HG02571 (cell line): Measurements from ENCODE around the gene RWDD4.
"Not testable (repeated sequence)": the region's sequence is repeated elsewhere in the genome, so short reads cannot be mapped to it uniquely, and the experiment has no call there.

Experiments
- ATAC-seq: cut with Tn5 transposase; IDR thresholded peaks from one replicate; pipeline ENCODE4 v1.9.1; 2021; ENCODE audit warnings: mild to moderate bottlenecking, moderate library complexity; ENCODE audit not compliant: unreplicated experiment

RWDD4 gene

DNA sequence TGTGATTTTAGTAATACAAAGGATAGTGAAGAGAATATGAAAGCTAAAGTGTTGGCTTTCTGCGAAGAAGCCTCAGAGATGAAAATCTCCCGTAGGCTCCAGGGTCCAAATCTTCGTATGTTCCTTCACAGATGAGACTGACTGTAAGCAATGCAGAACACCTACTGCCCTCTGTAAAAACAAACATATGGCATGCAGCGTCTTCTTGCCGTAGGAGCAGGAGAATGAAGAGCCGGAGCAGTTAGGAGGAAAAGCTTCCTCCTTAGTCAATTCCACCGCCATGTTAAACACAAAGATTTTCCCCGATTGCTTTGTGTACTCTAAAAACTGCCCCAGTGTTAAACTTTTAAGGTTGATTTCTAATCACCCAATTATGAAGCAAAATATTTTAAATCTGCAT, 22.5 kb downstream of the RWDD4 start:
- no peak for ATAC-seq

DNA sequence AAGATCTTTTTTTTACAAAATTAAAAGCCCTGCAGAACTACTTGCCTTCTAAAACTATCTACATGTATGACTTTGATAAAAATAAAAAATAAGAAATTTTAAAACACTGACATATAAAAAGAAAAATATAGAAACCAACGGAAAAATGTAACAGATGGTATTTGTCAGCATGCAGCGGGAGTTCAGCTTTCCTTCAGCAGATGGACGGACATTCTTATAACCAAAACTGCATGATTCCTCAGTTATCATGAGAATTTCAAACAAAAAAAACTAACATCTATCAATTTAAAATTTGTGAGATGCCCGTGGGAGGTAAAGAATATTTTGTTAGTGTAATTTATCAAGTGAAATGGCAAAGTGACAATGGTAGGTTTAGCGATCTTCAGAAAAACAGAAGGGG, 23.2 kb downstream of the RWDD4 start:
- ATAC-seq, result no peak

- ATAC-seq, result no peak
Measured at GRCh38 chr4:183635321-183635720, 23.7 kb downstream of the RWDD4 start.

- ATAC-seq, result no peak
Measured at GRCh38 chr4:183633476-183634400, 25.2 kb downstream of the RWDD4 start.

DNA sequence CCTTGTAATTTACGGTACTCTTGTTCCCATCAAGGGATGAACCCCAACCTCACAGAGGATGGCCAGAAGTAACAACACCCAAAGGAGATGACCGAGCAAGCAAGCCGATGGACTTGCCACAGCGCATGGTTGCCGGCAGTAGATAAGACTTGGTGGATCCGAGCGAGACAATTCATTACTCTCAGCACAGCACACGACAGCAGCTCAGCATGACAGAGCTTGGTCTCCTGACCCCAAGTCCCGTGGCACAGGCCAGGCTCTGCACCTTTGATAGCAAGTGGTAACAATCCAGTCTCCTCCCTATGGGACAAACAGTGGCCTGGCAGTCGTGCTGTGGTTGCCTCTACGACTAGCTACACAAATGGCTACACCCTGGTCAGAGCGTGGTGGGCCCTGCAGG, 26.3 kb downstream of the RWDD4 start:
- ATAC-seq, result no peak

DNA sequence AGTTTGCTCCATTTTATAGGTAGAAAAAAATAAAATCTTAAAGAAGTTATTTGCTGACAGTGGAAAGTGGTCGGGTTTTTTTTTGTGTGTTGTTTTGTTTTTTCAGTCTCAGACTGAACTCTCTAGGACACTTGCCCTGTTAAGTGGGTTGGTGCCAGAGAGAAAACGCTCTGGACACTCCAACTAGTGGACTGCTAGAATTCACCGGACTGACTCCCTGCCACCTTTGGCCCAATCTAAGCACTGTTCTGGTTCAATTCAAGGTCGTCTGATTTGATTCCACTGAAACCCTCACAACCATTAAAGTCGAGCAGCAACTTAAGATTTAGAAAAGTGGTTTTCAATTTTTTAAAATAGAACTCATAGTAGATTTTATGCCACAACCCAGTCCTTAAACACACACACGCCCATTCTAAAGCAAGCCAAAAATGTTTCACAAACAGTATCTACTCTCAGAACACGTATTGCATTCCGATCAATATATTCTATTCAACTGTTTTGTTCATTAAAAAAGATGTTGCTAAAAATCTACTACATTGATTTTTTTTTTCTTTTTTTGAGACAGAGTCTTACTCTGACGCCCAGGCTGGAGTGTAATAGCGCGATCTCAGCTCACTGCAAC, 27.3 kb downstream of the RWDD4 start:
- no peak for ATAC-seq

DNA sequence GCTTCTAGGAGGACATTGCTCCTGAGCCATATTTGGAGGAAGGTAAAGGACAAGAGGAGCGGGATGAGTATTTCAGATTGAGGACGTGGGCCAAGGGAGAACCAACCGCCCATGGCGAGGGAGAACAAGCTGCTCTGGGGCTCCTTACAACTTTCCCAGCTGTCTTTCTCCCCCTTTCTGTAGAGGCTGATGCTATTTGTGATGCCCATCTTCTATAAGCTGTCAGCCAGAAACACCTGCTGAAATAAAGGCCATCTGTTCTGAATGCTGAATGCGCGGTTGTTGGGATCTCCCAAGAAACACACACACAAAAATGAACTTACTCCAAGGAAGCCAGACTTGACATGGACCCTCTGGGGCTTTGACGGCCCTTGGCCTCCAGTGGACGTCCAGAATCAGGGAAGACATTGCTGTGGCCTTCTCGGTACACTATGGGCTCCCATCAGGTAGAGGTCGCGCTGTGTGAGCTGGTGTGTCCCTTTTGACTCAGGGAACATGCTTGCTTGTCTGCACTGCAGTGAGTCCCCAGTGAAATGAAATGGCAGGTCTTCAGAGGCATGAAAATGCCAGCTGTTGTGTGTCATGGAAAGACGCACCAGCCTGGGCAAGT, 30.9 kb downstream of the RWDD4 start:
- no peak for ATAC-seq

GRCh38 chr4:183627286-183627685, 31.7 kb downstream of the RWDD4 start:
- ATAC-seq, result not testable (repeated sequence)

DNA sequence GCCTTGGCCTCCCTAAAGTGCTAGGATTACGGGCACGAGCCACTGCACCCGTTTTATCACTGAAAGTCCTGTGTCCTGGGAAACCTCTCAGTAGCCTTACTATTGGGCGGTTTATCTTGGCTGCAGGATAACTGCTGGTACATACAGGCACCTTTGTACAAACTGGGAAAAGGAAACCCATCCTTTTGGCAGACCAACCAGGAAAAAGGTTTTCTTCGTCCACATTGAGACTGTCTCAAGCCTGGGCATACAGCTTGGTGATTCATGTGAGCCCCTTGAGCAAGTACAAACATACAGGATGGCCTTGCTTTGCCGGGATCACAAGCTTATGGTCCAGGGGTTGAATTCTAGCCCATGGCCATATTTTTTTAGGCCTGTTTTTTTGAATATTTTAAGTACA, 32.8 kb downstream of the RWDD4 start:
- no peak for ATAC-seq

- no peak for ATAC-seq
Measured at GRCh38 chr4:183624548-183624947, 34.4 kb downstream of the RWDD4 start.

DNA sequence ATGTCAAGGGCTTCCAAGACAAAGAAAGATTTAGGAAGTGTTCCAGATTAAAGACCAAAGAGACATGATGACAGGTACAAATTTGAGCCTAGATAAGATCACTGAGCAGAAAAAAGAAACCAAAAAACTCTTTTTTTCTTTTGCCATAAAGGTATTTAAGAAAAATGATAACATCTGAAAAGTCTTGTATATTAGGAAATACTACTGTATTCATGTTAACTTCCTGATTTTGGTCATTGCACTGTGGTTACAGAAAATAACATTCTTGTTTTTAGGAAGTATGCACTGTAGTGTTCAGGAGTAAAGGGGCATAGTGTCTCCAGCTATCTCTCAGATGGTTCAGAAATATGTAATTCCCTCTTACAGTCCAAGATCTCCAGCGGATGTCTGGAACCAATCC, 37.1 kb downstream of the RWDD4 start:
- ATAC-seq, result no peak

DNA sequence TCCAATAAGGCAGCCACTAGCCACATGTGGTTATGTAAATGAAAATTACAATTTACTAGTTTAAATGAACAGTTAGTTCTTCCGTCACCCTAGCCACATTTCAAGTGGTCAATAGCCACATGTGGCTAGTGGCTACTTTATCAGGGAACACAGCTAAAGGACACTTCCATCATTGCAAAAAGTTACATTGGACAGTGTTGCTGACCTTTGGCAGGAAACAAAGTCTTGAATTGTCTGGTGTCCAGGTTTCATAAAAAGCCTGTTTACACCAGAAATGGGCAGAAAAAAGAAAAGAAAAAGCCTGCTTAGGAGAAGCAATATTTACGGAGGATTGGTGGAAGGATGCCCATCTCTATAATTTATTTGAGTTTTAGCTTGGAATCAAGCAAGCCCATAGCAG, 38.6 kb downstream of the RWDD4 start:
- ATAC-seq, result no peak

GRCh38 chr4:183618681-183619080, 40.3 kb downstream of the RWDD4 start:
- ATAC-seq, result no peak

DNA sequence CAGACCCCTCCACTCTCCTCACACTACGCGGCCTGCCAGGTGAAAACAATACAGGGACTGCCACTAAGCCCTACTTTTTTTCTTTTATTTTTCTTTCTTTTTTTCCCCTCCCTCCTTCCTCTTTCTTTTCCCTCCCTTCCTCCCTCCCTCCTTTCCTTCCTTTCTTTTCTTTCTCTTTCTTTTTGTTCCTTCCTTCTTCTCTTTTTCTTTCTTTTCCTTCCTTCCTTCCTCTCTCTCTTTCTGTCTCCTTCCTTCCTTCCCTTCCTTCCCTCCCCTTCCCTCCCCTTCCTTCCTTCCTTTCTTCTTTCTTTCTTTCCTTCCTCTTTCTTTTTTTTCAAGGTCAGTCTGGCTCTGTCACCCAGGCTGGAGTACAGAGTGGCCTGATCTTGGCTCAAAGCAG, 41.9 kb downstream of the RWDD4 start:
- no peak for ATAC-seq

DNA sequence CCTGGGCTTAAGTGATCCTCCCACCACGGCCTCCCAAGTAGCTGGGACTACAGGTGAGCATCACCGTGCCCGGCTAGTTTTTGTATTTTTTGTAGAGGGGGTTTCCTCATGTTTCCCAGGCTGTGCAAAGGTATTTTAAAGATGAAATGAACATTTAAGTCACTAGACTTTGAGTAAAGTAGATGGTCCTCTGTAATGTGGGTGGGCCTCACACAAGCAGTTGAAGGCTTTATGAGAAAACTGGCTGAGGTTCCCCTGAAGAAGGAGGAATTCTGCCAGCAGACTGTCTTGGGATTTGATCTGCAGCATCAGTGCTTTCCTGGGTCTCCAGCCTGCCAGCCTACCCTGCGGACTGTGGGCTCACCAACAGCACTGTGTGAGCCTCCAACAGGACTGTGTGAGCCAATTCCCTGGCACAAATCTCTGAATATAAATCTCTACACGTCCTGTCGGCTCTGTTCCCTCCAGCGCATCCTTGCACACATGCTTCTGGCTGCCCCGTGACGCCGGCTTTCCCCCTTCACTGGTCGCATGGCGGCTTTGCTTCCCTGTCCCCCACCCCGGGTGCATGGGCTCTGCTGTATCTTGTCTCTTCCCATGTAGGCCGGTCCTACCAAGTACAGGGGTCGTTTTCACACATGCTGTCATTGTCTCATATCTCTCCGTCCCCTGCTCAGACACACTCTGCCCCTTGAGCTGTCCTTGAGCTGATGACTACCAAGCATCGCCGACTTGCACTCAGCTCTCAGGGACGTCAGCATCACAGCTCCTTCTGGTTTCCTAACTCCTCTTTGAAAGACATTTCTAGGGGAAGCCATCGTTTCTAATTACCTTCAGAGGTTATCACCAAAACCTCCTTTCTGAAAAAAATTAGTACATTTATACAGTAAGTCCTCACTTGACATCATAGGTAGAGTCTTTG, 46.4 kb downstream of the RWDD4 start:
- no peak for ATAC-seq

GRCh38 chr4:183611210-183611830, 47.7 kb downstream of the RWDD4 start:
- no peak for ATAC-seq

GRCh38 chr4:183610613-183611012, 48.4 kb downstream of the RWDD4 start:
- no peak for ATAC-seq

DNA sequence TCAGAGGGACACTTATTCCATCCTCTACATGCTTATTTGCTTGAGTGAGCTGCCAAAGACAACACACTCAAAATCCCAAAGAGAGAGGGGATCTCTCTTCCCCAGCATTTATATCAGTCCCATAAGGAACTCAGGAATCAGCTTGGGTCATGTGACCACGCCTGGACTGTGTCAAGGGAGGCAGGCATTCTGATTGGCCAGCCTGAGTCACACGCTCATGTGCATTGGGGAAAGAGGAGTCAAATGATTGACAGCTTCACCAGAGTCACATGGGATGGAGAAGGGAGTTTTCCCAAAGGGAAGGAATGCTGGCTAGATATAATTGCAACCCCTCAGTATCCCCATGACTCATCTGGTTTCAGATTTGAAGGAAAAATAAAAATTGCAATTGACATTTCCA, 49.0 kb downstream of the RWDD4 start:
- ATAC-seq, result no peak

GRCh38 chr4:183609151-183609550, 49.8 kb downstream of the RWDD4 start:
- no peak for ATAC-seq

- ATAC-seq, result no peak
Measured at GRCh38 chr4:183607894-183608293, 51.1 kb downstream of the RWDD4 start.
